Measurements from ENCODE around the gene ADM2.

The ADM2 gene

DNA sequence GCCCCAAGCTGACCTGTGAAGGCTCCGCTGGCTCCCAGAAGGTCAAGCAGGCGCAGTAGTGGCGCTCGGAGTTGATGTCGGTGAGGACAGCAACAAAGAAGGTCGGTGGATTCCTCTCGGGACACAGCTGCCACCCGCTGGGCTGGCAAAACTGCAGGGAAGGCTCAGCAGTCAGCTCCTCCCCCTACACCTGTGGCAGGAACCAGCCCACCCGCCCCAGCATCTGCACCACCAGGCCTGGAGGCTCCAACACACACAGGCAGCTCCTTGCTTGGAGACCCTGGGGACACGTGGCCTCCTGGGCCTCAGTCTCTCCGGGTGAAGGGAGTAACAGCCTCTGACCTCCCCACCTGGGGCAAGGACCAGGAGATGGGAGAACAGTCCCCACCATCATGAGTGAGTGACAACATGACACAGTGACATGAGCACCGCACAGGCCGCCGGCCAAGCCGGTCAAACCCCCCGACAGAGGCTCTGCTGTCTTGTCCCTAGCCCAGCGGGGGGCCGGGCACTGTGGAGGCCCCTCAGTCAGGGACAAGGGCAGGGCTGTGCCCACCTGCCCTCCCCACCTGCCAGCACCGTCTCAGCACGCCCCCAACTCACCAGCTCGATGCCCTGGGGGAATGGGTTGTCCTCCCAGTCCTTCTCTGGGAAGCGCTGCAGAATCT lies 13.4 kb upstream of the ADM2 start:
- Mint-ChIP-seq H3K4me3 (no peak overlapping the region), H3K27ac (no peak overlapping the region), H3K9me3 (no peaks in the 10 kb centered on the region), H3K4me1 (peaks cover 20% of the 10 kb centered on the region), H3K27me3 (ENCODE audit: low read depth) (no peaks in the 10 kb centered on the region), H3K36me3 (ENCODE audit: low read depth) (peaks cover 12% of the 10 kb centered on the region)
- TF ChIP-seq, protein P1, sequence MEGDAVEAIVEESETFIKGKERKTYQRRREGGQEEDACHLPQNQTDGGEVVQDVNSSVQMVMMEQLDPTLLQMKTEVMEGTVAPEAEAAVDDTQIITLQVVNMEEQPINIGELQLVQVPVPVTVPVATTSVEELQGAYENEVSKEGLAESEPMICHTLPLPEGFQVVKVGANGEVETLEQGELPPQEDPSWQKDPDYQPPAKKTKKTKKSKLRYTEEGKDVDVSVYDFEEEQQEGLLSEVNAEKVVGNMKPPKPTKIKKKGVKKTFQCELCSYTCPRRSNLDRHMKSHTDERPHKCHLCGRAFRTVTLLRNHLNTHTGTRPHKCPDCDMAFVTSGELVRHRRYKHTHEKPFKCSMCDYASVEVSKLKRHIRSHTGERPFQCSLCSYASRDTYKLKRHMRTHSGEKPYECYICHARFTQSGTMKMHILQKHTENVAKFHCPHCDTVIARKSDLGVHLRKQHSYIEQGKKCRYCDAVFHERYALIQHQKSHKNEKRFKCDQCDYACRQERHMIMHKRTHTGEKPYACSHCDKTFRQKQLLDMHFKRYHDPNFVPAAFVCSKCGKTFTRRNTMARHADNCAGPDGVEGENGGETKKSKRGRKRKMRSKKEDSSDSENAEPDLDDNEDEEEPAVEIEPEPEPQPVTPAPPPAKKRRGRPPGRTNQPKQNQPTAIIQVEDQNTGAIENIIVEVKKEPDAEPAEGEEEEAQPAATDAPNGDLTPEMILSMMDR (IDR thresholded peaks at IDR 0.05; ENCODE audit: unreplicated experiment in 3 of 3): no peak

DNA sequence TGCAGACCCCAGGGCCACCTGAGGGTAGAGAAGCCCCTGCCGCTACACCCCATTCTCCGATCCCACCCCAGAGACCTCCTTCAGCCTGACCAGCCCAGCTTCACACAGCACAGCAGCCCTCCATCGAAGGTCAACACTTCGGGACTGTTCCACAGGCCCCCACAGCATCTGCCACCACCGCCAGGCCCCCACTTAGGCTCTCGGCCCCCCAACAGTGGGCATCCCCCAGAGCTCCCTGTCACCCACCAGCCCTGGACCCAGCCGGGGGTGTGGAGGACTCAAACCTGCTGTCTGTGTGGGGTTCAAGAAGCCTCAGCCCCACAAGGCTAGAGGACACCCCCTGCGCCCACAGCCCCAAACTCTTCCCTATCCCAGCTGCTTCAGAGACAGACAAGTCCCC lies 12.7 kb upstream of the ADM2 start:
- H3K4me3 Mint-ChIP-seq: peak overlapping the region in 1 of 3 experiments; percentile 34
- TF ChIP-seq, protein P1 (IDR thresholded peaks at IDR 0.05; ENCODE audit: unreplicated experiment in 3 of 3): no peak
- peaks cover 28% of the 10 kb centered on the region for H3K4me1 Mint-ChIP-seq
- H3K27ac Mint-ChIP-seq: no peak overlapping the region
- H3K9me3 Mint-ChIP-seq: no peaks in the 10 kb centered on the region
- H3K27me3 Mint-ChIP-seq (ENCODE audit: low read depth): no peaks in the 10 kb centered on the region
- peaks cover 8% of the 10 kb centered on the region for H3K36me3 Mint-ChIP-seq (ENCODE audit: low read depth)

DNA sequence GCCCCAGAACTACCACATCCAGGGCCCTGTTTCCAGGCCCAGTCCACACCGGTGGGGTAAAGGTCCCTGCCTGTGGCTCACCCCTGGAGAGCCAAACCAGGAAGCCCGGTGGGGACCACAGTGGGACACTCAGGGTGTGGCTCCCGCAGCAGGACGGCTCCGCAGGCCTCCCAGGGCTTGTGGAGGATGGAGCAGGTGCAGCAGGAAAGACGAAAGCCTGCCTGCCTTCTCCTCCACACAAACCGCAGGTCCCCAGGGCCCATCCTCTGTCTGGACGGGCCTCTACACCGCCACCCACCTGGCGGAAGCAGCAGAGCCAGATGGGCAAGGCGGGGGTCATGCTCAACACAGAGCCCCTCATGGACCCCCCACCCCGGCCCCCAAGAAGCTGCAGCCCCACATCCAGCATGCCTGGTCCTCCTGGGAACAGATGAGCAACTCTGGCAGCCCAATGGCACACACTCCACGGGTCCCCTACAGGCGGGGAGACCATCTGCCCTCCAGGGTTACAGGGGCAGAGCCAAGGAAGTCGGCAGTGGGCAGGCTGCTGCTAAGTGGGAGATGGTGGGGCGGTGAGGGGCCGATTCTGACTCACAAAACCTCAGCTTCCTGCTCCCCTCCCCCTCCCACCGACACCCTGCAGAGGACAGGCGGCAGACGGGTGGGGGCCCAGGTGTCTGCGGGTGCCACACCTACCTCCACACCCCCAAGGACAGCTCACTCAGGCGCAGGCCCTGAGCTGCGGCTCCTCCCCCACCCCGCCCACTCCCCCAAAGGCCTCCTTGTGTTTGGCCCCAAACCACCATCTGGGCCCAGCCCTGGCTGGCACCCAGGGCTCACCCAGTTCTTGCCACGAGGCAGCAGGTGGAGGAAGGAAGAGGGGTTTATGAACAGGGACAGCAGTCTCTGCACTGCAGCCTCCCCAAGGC lies 11.7 kb upstream of the ADM2 start:
- Mint-ChIP-seq H3K27me3 (ENCODE audit: low read depth) (no peaks in the 10 kb centered on the region), H3K4me3 (no peak overlapping the region), H3K9me3 (no peaks in the 10 kb centered on the region), H3K27ac (no peak overlapping the region), H3K36me3 (ENCODE audit: low read depth) (peaks cover 6% of the 10 kb centered on the region), H3K4me1 (peaks cover 35% of the 10 kb centered on the region)
- TF ChIP-seq, protein P1 (IDR thresholded peaks at IDR 0.05; ENCODE audit: unreplicated experiment in 3 of 3): no peak

DNA sequence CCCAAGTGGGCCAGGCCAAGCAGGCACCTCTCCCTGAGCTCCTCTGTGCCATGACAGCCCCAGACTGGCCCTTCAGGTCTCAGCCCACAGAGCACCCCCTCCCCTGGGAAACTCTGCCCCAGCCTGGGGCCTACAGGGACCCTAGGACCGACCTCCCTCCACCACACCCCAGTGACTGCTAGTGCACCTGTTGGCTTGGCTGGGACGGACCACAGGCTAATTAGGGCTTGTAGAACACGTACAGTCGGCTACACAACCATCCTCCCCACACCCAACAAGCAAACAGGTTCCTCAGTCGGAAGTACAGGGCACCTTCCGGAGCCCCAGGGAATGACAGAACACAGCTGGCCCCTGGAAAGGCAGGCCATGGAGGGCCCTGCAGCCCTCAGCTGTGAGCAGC lies 10.9 kb upstream of the ADM2 start:
- Mint-ChIP-seq H3K4me3 (peak overlapping the region; percentile 12 to 63 (median 43)), H3K27ac (peak overlapping the region in 1 of 3 experiments; percentile 42), H3K4me1 (peaks cover 35% of the 10 kb centered on the region), H3K36me3 (ENCODE audit: low read depth) (peaks cover 6% of the 10 kb centered on the region), H3K27me3 (ENCODE audit: low read depth) (no peaks in the 10 kb centered on the region), H3K9me3 (no peaks in the 10 kb centered on the region)
- TF ChIP-seq, protein P1 (IDR thresholded peaks at IDR 0.05; ENCODE audit: unreplicated experiment in 3 of 3): no peak

DNA sequence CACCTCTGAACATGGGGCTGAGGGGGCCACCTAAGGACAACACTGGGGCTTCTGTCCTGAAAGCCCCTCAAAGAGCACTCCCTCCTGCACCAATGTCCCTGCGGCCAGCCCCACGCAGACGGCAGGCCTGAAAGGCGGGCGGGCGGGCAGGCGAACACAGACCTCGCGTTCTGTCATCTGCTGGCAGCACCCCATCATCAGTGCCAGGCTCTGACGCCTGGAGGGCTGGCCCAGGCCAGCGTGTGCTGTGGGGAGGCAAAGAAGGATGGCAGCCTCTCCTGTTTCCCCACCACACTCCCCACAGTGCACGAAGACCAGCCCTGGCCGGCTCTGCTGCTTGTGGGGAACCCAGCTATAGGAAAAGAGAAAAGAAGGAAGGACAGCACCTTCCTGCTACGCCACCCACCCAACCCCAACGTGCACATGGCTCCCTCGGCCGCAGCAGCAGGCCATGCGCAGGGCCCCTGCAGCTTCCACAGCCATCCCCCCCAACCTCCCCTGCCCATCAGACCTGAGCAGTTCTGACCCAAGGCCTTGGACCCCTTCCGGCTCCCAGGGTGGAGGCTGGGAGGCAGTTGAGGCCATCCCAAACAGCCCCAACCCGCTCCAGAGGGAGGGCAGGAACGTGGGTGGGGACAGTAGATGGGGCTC lies 10.0 kb upstream of the ADM2 start:
- Mint-ChIP-seq H3K27ac (no peak overlapping the region), H3K4me3 (peak overlapping the region in 2 of 3 experiments; percentile 75), H3K36me3 (ENCODE audit: low read depth) (peaks cover 6% of the 10 kb centered on the region), H3K9me3 (no peaks in the 10 kb centered on the region), H3K27me3 (ENCODE audit: low read depth) (no peaks in the 10 kb centered on the region), H3K4me1 (peaks cover 35% of the 10 kb centered on the region)
- TF ChIP-seq, protein P1 (IDR thresholded peaks at IDR 0.05; ENCODE audit: unreplicated experiment in 3 of 3): no peak

Measured in nephron (organoid).